ENCODE data around the gene TMEM131.
A peak's percentile ranks its signal among the peaks of the same experiment; 100 is the strongest.
"Not testable (repeated sequence)": the region's sequence is repeated elsewhere in the genome, so short reads cannot be mapped to it uniquely, and the experiment has no call there.

TMEM131 gene

GRCh38 chr2:98022067-98022466 is 26.3 kb upstream of the TMEM131 start:
- not testable (repeated sequence) for DNase-seq (ENCODE audit: low spot score)

DNA sequence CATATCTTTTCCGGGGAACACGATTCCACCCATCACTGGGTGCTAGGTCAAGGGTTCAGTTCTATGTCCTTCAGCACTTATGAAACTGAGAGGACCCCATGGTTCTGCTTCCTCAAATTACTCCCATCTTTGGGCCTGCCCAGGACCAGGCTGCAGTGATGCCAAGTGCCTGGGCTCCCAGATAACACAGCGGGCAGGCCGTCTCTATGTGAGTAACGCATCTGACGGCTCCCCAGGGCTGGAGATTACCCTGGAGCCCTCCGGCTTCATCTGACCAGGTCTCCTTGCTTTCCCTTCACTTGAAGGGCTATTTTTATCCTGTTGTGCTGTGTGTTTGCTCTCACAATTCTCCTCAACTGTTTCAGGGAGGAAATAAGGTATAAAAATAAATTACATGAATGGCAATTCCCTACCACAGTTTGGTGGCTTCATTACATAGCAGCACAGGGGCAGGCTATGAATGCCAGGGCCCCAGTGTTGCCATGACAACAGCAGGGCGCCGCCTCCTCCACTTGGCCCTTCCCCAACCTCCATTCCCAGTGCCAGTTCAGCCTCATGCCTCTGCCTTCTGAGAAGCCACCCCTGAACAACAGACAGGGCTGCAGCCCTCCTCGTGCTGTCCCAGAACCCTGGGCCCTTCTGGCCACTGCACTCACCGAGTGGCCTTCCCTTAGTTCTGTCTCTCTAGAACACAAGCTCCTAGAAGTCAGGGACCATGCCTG is 25.4 kb upstream of the TMEM131 start:
- DNase-seq (ENCODE audit: low spot score) = peak; percentile 80

GRCh38 chr2:98020516-98020915 is 24.8 kb upstream of the TMEM131 start:
- DNase-seq (ENCODE audit: low spot score) = no peak

DNA sequence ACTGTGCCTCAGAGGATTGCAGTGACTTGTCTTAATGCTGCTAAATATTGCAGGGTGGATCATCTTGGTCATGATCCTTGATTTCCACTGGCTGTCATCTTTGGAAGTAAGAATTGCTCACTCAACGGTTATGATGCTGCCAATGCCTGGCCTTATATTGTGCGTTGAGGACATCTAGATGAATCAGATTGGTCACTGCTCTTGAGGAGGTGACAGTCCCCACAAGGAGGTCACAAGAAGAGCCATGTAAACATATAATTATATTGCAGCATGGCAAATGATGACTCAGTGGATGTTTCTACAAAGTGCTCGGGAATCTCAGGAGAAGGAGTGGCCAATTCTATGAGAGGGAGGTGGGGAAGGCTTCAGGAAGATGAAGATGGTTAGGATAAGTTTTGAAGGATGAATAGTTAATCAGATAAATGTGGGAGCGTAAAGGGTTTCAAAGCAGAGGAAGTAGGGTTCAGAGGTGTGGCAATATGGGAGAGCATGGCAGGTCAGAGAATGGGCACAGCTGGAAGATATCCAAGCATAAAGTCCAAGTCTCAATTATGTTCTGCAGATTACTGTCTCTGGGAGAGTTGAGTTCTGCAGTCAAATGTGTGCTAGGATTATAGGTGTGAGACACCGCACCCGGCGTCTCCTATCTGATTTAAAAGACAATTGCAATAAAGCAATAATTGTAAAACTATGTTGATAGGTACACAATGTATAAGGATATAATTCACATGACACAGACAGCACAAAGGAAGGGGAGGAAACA is 21.3 kb upstream of the TMEM131 start:
- DNase-seq (ENCODE audit: low spot score) = no peak

DNA sequence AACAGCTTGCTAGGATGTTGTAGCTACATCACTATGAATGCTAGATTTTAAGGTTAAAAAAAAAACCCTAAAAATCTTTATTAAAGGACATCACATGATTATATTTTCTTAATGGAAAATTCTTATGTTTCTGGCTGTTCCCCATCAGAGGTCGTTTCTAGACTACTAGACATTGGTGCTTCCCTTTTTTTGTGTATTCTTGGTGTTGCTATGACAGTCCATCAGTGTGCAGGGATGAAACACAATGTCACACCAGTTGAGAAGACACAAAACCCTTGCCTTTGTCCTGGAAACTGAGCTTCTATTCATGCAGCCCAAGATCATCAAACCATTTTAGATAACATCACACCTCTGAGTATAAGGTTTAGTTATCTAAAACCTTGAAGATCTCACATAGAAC is 19.9 kb upstream of the TMEM131 start:
- DNase-seq (ENCODE audit: low spot score) = no peak

DNA sequence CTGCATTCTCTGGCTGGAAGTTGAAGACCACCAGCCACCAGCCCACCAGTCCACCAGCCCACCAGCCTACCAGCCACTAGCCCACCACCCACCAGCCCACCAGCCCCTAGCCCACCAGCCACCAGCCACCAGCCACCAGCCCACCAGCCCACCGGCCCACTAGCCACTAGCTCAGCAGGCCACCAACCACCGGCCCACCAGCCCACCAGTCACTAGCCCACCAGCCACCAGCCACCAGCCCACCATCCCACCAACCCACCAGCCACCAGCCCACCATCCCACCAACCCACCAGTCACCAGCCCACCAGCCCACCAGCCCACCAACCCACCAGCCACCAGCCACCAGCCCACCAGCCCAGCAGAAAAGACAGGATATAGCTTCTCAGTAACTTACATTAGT is 18.6 kb upstream of the TMEM131 start:
- no peak for DNase-seq (ENCODE audit: low spot score)

- no peak for DNase-seq (ENCODE audit: low spot score)
These were observed 17.8 kb upstream of the TMEM131 start for GRCh38 chr2:98013407-98014042.

GRCh38 chr2:98012561-98012991 is 16.8 kb upstream of the TMEM131 start:
- no peak for DNase-seq (ENCODE audit: low spot score)

GRCh38 chr2:98009887-98010760 is 14.4 kb upstream of the TMEM131 start:
- no peak for DNase-seq (ENCODE audit: low spot score)

- DNase-seq (ENCODE audit: low spot score) = no peak
These were observed 12.7 kb upstream of the TMEM131 start for GRCh38 chr2:98008415-98008814.

GRCh38 chr2:98006378-98006777 is 10.6 kb upstream of the TMEM131 start:
- DNase-seq (ENCODE audit: low spot score) = no peak

DNA sequence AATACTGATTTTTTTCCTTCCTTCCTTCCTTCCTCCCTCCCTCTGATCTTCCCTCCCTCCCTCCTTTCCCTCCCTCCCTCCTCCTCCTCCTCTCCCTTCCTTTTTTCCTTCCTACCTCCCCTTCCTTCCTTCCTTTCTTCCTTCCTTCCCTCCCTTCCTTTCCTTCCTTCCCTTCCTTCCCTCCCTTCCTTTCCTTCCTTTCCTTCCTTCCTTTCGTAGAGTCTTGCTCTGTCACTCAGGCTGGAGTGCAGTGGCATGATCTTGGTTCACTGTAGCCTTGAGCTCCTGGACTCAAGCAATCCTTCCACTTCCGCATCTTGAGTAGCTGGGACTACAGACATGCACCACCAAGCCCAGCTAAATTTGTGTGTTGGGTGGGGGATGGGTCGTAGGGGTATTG is 8.9 kb upstream of the TMEM131 start:
- DNase-seq (ENCODE audit: low spot score) = no peak

- DNase-seq (ENCODE audit: low spot score) = no peak
These were observed 8.3 kb upstream of the TMEM131 start for GRCh38 chr2:98004047-98004446.

GRCh38 chr2:97999536-97999935 is 3.8 kb upstream of the TMEM131 start:
- DNase-seq (ENCODE audit: low spot score) = no peak

GRCh38 chr2:97998431-97999005 is 2.8 kb upstream of the TMEM131 start:
- no peak for DNase-seq (ENCODE audit: low spot score)

GRCh38 chr2:97997784-97998392 is 2.1 kb upstream of the TMEM131 start:
- no peak for DNase-seq (ENCODE audit: low spot score)

DNA sequence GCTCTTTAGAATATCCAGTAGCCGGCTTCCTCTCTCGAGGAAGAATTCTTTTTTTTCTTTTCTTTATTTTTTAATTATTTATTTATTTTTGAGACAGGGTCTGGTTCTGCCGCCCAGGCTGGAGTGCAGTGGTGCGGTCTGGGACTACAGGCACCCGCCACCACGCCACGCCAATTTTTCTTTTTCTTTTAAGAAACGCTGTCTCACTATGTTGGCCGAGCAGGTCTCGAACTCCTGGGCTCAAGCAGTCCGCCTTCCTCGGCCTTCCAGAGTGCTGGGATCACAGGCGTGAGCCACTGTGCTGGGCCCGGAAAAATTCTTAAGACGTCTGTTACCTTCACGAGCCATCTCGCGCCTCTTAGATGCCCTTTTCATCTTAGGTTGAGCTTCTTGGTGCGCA is 931 bp upstream of the TMEM131 start:
- DNase-seq (ENCODE audit: low spot score) = no peak

DNA sequence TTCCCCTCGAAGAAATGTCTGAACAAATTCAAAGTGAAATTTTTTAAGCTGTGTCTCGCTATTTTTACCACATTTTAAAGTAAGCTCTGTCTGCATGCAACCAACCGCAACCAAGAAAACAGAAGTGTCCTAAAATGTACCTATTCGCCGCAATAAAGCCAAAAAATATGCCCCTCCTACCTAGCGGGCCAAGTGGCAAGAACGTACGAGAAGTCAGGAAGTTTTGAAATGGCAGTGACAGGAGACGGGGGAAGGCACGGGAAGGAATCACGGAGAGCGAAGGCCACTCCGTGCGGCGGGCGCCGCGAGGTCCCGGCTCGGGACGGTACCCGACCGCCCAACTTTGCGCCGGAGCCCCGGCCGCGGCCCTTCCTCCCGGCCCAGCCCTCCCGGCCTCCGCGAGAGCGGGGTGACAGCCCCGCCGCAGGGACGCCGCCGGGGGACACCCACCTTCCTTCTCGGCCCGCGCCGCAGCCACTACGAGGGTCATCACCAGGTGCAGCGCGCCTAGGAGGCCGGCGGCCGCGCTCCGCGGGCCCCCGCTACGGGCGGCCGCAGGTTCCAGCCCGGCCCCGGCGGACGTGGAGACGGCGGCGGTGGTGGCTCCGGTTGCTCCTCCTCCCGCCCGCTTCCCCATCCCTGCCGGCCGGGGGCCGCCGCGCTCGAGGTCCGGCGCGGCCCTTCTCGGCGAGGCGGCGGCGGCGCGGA is 568 bp downstream of the TMEM131 start:
- DNase-seq (ENCODE audit: low spot score) = peak; percentile 39

DNA sequence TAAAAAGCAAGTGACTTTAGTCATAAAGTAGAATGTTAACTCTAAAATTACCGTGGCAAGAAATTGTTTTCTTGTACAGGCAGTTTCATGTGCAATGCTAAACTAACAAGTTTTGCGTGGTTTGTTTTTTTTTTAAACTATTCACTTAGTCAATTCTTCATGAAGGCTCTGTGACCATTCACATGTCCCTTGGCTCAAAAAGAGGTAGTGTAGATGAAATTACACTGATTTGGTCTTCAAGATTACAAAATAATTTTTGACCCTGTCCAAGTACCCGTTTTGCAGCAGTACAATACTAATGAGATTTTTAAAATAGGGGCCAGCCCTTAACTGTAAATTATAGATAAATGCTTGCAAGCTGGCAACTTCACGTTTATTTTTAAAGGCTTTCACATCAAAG is 1.3 kb downstream of the TMEM131 start:
- no peak for DNase-seq (ENCODE audit: low spot score)

- no peak for DNase-seq (ENCODE audit: low spot score)
These were observed 1.8 kb downstream of the TMEM131 start for GRCh38 chr2:97993926-97994325.

All from cerebellar cortex (tissue), 1 donor.